Fibroblast of lung (primary cell): Measurements from ENCODE around the gene POTEM.
"Not testable (repeated sequence)": the region's sequence is repeated elsewhere in the genome, so short reads cannot be mapped to it uniquely, and the experiment has no call there.

ENCODE experiments used
- EZH2 ChIP-seq: IDR thresholded peaks from 2 replicates; pipeline ENCODE4 v1.5.1; 2012; ENCODE audit warnings: low read length, control low read depth, mild to moderate bottlenecking; ENCODE audit errors: missing control alignments
- TF ChIP-seq, protein P1 (sequence below), 2 donors: IDR thresholded peaks in 1 of 2; conservative IDR thresholded peaks in 1 of 2; 1 replicate in 1 of 2; 2 replicates in 1 of 2; pipeline ENCODE4 v1.5.1; 2011 to 2012; ENCODE audit warnings: low read length in 2 of 2, control low read depth in 1 of 2, inconsistent platforms in 1 of 2, low read depth in 1 of 2, mild to moderate bottlenecking in 1 of 2

DNA sequence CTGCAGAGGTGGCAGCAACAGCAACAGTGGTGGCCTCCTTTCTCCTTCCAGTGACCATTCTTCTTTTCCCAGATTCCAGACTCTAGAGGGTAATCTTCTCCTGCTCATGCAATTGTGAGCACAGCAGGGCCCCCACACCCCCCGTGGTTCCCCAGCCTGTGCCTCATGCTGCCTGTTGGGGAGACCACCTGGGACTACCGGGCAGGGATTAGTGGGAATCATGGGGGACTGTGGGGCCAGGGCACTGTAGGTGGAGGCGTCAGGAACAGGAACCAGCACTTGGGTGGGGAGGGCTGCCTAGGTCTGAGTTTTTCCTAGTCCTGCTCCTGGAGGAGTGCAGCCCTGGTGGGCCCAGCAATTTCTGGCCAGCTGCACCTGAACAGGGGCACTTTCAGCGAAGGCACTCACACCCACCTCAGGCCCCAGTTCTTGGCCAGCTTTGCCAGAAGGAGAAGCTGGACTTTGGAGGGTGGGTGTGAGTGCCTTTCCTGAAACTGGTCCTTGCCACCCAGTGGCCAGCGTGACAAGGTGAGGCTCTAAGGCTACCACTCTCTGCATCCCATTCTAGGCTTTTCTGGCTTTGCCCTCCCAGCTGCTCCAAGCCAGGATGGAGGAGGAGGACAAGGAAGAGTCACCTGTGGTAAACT, 46.1 kb upstream of the POTEM start:
- TF ChIP-seq EZH2: not testable (repeated sequence)
- TF ChIP-seq, protein P1, sequence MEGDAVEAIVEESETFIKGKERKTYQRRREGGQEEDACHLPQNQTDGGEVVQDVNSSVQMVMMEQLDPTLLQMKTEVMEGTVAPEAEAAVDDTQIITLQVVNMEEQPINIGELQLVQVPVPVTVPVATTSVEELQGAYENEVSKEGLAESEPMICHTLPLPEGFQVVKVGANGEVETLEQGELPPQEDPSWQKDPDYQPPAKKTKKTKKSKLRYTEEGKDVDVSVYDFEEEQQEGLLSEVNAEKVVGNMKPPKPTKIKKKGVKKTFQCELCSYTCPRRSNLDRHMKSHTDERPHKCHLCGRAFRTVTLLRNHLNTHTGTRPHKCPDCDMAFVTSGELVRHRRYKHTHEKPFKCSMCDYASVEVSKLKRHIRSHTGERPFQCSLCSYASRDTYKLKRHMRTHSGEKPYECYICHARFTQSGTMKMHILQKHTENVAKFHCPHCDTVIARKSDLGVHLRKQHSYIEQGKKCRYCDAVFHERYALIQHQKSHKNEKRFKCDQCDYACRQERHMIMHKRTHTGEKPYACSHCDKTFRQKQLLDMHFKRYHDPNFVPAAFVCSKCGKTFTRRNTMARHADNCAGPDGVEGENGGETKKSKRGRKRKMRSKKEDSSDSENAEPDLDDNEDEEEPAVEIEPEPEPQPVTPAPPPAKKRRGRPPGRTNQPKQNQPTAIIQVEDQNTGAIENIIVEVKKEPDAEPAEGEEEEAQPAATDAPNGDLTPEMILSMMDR (conservative IDR thresholded peaks at IDR 0.05 in 1 of 2, IDR thresholded peaks at IDR 0.05 in 1 of 2; ENCODE audit: low read depth in 1 of 2, low read length in 2 of 2): not testable (repeated sequence)
